ENCODE data around the gene MMEL1. TPM values are rescaled to one million over a fixed set of nuclear protein-coding genes. Genes with fewer than 3 reads are reported as not detected.
"Not testable (repeated sequence)": the region's sequence is repeated elsewhere in the genome, so short reads cannot be mapped to it uniquely, and the experiment has no call there.

Gene MMEL1
- total RNA-seq, result 0.65 TPM in 1 of 2 replicates, not detected in the other

GRCh38 chr1:2632561-2633361 lies at the start of gene MMEL1:
Gene MMEL1, minus strand, starts transcription at chr1:2633016. Its CDS starts 3,532 bp downstream, at chr1:2629484.
- DNase-seq (ENCODE audit: low read depth), result no peak

GRCh38 chr1:2676726-2677125 lies 43.9 kb upstream of the MMEL1 start:
- not testable (repeated sequence) for DNase-seq (ENCODE audit: low read depth)

- DNase-seq (ENCODE audit: low read depth), result not testable (repeated sequence)
Measured at GRCh38 chr1:2671656-2672055, 38.8 kb upstream of the MMEL1 start.

GRCh38 chr1:2659806-2660205 lies 27.0 kb upstream of the MMEL1 start:
- not testable (repeated sequence) for DNase-seq (ENCODE audit: low read depth)

GRCh38 chr1:2657909-2658308 lies 25.1 kb upstream of the MMEL1 start:
- not testable (repeated sequence) for DNase-seq (ENCODE audit: low read depth)

GRCh38 chr1:2657124-2657523 lies 24.3 kb upstream of the MMEL1 start:
- DNase-seq (ENCODE audit: low read depth), result not testable (repeated sequence)

DNA sequence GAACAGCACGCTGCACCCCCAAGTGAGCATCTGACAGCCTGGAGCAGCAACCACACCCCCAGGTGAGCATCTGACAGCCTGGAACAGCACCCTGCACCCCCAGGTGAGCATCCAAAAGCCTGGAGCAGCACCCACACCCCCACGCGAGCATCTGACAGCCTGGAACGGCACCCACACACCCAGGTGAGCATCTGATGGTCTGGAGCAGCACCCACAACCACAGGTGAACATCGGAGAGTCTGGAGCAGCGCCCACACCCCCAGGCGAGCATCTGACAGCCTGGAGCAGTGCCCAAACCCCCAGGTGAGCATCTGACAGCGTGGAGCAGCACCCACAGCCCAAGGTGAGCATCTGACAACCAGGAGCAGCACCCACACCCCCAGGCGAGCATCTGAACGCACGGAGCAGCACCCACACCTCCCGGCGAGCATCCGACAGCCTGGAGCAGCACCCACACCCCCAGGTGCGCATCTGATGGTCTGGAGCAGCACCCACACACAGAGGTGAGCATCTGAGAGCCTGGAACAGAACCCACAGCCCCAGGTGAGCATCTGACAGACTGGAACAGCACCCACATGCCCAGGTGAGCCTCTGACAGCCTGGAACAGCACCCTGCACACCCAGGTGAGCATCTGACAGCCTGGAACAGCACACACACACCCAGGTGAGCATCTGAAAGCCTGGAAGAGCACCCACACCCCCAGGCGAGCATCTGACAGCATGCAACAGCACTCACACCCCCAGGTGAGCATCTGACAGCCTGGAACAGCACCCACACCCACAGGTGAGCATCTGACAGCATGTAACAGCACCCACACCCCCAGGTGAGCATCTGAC lies 23.0 kb upstream of the MMEL1 start:
- not testable (repeated sequence) for DNase-seq (ENCODE audit: low read depth)

DNA sequence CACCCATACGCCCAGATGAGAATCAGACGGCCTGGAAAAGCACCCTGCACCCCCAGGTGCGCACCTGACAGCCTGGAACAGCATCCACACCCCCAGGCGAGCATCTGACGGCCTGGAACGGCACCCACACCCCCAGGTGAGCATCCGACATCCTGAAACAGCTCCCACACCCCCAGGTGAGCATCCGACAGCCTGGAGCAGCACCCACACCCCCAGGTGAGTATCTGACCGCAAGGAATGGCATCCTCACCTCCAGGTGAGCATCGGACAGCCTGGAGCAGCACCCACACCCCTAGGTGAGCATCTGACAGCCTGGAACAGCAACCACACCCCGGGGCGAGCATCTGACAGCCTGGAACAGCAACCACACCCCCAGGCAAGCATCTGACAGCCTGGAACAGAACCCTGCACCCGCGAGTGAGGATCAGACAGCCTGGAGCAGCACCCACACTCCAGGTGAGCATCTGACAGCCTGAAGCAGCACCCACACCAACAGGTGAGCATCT lies 21.7 kb upstream of the MMEL1 start:
- not testable (repeated sequence) for DNase-seq (ENCODE audit: low read depth)

GRCh38 chr1:2653741-2654442 lies 21.1 kb upstream of the MMEL1 start:
- not testable (repeated sequence) for DNase-seq (ENCODE audit: low read depth)

DNA sequence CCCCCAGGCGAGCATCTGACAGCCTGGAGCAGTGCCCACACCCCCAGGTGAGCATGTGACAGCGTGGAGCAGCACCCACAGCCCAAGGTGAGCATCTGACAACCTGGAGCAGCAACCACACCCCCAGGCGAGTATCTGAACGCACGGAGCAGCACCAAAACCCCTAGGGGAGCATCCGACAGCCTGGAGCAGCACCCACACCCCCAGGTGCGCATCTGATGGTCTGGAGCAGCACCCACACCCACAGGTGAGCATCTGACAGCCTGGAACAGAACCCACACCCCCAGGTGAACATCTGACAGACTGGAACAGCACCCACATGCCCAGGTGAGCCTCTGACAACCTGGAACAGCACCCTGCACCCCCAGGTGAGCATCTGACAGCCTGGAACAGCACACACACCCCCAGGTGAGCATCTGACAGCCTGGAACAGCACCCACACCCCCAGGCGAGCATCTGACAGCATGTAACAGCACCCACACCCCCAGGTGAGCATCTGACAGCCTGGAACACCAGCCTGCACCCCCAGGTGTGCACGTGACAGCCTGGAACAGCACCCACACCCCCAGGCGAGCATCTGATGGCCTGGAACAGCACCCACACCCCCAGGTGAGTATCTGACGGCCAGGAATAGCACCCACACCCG lies 20.2 kb upstream of the MMEL1 start:
- DNase-seq (ENCODE audit: low read depth), result not testable (repeated sequence)

DNA sequence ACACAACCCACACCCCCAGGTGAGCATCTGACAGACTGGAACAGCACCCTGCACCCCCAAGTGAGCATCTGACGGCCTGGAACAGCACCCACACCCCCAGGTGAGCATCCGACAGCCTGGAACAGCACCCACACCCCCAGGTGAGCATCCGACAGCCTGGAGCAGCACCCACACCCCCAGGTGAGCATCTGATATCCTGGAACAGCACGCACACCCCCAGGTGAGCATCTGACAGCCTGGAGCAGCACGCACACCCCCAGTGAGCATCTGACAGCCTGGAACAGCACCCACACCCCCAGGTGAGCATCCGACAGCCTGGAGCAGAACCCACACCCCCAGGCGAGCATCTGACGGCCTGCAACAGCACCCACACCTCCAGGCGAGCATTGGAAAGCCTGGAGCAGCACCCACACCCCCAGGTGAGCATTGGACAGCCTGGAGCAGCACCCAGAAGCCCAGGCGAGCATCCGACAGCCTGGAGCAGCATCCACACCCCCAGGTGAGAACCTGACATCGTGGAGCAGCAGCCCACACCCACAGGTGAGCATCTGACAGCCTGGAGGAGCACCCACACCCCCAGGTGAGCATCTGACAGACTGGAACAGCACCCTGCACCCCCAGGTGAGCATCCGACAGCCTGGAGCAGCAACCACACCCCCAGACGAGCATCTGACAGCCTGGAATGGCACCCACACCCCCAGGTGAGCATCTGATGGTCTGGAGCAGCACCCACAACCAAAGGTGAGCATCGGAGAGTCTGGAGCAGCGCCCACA lies 19.5 kb upstream of the MMEL1 start:
- DNase-seq (ENCODE audit: low read depth), result not testable (repeated sequence)

GRCh38 chr1:2650967-2651645 lies 18.3 kb upstream of the MMEL1 start:
- no peak for DNase-seq (ENCODE audit: low read depth)

- no peak for DNase-seq (ENCODE audit: low read depth)
Measured at GRCh38 chr1:2646837-2647236, 14.0 kb upstream of the MMEL1 start.

- DNase-seq (ENCODE audit: low read depth), result no peak
Measured at GRCh38 chr1:2645776-2646175, 13.0 kb upstream of the MMEL1 start.

DNA sequence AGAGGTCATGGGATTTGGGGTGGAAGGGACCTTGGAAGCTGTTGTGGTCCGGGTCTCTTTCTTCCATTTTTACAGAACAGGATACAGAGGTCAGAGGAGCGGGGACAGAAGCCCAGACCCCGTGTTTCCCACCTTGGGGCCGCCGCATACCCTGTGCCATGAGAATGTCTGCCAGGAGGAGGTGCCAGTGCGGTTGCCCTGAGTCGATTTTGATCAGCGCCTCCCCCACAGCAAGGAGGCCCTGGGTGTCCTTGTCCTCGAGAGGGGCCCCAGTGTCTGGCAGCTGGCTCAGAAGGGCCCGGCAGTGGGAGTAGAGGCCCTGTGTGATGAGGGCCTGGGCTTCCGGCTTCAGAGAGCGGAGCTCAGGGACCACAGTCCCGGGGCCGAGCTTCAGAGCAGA lies 12.3 kb upstream of the MMEL1 start:
- no peak for DNase-seq (ENCODE audit: low read depth)

- no peak for DNase-seq (ENCODE audit: low read depth)
Measured at GRCh38 chr1:2644591-2645101, 11.8 kb upstream of the MMEL1 start.

DNA sequence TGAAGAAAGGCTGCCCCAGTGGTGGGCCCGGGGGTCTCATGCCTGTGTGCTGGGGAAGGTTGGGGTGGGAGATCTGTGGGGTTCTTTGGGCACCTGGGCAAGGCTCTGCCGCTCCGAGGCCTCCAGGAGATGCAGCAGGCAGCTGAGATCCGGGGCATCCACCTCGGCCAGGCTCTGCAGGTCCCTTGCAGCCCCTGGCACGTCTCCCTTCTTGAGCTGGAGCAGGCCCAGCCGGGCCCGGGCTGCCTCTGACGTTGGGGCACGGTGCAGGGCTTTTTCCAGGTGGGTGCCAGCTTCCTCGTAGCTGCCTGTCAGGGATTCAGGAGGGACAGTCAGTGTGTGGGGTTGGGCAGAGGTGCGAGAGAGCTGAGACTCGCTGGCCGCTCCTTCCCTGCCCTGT lies 11.4 kb upstream of the MMEL1 start:
- DNase-seq (ENCODE audit: low read depth), result no peak

DNA sequence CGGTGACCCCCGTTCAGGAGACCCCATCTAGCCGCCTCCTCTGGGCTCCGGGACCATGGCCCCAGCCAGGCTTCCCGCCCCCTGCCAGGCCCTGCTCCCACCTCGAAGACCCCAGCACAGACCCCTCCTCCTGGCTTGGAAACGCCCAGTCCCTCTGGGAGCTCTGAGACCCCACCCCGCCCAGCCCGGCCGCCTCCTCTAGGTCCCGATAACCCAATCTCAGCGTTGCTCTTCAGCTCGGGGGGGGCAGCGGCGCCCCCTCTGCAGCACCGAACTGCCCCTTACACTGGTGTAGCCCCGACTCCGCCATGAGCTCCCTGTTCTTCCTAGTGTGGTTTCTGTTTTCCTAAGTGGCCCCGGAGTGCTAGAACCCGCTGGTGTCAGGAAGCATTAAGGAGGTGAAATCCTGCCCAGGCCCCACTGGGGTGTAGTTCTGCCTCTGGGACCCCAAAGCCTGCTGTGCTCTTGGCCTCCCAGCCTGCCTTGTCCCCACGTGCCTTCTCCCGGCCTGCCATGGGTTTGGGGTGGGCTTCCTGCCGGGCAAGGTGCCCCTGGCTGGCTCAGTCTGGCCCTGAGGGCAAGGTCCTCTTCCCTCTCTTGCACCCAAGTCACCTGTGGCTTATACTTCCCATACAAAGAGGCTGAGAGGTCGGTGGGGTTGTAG lies 10.7 kb upstream of the MMEL1 start:
- no peak for DNase-seq (ENCODE audit: low read depth)
